Ureter (tissue), 1 donor: ENCODE data around the gene IL22RA2. TPM values are rescaled to one million over a fixed set of nuclear protein-coding genes. Genes with fewer than 3 reads are reported as not detected.
"Not testable (repeated sequence)": the region's sequence is repeated elsewhere in the genome, so short reads cannot be mapped to it uniquely, and the experiment has no call there.

Source experiments
- DNase-seq: peaks from one replicate; pipeline ENCODE4 v3.0.0-alpha.2; 2020; ENCODE audit warnings: low spot score
- total RNA-seq: library from RNA; stranded (reverse); gene quantifications from one replicate; pipeline ENCODE4 v1.2.4, GENCODE V29; 2023
- donor health status: DM: yes; HTN: yes; CAD: no.

IL22RA2 gene, protein sequence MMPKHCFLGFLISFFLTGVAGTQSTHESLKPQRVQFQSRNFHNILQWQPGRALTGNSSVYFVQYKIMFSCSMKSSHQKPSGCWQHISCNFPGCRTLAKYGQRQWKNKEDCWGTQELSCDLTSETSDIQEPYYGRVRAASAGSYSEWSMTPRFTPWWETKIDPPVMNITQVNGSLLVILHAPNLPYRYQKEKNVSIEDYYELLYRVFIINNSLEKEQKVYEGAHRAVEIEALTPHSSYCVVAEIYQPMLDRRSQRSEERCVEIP
- total RNA-seq, result not detected

DNA sequence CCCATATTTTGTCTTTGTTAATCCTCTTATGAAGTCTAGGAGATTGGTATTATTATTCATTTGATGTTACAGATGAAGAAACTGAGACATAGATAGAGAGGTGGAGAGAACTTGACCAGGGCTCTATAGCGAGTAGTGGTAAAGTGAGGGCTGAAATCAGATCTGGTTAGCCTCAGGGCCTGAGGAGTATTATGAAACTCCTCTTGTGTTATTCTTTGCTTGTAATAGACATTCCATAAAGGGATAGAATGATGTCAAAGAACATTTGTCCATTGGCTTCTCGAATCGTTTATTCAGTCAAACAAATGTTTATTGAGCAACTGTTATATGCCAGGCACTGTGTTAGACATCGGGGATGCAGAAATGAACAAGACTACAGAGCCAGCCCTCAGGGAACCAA lies at the start of gene IL22RA2:
IL22RA2 (minus strand) TSS at position 144 of the 400 bp plus-strand sequence. CDS start 11,895 bp downstream, outside the sequence.
- DNase-seq, result no peak

DNA sequence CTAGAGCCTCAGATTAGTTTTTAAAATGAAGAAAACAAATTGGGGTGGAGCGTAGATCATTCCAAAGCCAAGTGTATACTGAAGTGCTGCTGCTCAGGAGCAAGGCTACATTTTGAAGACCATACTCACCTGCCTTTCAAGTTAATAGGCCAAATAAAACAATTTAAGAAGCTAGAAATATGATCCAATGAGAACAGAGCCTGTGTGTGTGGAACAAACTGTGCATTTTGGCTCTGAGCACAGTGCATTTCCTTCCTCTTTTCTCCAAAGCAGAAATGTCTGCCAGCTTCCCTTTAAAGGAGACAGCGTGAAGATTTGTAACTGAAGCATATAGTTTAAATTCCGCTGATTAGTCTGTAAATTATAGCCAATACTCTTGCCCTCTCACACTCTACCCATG lies 48.9 kb upstream of the IL22RA2 start:
- no peak for DNase-seq

DNA sequence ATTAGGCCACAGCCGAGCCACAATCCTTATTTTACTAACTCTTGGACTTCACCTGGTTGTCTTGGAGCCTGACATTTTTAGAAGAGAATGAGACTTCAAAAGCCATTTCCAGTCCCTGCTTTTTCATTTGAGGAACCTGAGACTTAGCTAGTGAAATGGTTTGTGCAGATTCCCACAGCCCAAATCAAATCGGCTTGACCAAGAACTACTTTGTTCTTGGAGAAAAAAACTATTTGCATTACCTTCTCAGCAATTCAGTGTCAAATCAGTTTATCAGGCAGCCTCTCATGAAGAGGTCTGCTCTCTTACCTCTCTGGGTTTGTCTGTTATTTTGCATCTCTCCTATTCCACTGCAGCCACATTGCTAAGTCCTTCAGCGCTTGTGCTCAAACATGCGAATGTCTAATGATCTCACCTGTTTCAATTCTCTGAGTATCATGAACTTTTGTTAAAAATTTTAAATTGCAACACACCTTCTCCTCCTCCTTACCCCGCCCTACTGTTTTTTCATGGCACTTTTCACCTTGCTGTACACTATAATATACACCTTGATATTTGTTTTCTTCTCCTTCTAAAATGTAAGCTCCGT lies 46.3 kb upstream of the IL22RA2 start:
- DNase-seq, result no peak

DNA sequence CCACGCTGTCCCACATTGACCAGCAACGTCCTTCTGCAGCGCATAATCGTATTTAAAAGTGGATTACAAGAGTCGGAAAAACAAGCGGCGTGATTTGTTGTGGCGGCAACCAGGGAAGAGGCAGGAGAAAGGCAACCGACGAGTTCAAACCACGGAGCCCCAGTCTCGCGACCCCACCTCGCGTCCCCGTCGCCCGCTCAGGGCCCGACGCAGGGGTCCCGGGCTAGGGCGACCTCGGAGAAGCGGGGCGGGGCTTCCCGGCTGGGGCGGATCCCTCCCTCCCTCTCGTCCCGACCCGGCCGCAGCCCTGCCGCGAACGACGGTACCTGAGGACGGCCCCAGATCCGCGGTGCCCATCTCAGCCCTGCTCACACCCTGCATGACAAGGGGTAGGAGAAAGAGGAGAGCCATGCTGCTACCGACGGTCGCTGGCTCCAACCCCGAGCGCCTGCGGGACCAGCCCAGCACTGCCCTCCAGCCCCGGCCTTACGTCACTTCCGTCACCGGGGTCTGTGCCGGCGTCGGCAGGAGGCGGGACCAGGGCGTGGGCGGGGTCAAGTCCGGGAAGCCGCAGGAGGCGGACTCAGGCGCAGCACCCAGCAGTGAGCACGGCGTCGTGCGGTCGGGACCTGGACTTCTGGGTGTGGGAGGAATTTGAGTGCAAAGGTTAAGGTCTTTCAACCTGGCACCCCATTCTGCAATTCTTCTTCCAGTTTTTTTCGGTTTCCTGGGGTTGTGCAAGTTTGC lies 45.6 kb upstream of the IL22RA2 start, which contains the start of gene IFNGR1:
IFNGR1 (minus strand) TSS at position 469 of the 747 bp plus-strand sequence; CDS start at position 411, 58 bp downstream.
- peak; percentile 99 for DNase-seq

DNA sequence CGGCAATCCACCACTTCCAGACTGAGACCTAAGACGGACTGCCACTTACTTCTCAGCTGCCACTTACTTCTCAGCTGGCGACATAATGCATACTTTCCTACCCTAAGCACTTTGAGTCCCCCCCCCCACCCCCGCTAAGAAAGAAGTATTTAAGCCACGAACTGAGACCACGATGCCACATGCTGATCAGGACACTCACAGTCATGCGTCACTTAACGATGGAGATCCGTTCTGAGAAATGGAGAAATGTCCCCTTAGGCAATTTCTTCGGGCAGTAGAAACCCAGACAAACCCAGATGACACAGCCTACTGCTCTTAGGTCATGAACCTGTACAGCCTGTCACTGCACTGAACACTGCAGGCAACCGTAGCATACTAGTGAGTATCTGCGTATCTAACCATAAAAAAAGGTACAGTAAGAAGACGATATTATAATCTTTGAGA lies 45.1 kb upstream of the IL22RA2 start:
- no peak for DNase-seq

DNA sequence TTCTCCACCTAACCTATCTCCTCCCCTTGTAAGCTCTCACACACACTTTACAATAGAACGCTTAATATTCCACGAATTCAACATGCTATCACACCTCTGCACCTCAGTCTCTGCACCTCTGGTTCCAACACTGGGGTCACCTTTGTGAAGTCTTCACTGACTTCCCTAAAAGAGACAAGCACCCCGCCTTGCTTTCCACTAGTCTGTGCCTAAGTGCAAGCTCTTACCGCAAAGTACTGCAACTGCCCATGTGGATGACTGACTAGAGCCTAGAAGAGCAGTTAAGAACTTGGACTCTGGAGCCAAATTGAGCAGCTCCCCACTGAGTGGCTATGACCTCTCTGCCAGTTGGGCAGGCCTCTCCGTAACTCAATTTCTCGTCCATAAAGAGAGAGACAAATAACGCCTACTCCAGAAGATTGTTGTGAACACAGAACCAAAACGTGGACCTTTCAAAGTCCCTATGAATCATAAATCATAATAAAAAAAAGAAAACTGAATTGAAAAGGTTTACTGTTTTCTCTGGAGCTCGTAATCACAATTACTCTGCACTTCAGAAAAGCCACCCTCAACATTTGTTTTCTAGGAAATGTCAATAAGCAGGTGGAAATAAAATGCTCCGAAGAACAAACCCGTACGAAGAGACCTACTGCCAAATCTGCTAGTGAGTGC lies 44.5 kb upstream of the IL22RA2 start:
- no peak for DNase-seq

DNA sequence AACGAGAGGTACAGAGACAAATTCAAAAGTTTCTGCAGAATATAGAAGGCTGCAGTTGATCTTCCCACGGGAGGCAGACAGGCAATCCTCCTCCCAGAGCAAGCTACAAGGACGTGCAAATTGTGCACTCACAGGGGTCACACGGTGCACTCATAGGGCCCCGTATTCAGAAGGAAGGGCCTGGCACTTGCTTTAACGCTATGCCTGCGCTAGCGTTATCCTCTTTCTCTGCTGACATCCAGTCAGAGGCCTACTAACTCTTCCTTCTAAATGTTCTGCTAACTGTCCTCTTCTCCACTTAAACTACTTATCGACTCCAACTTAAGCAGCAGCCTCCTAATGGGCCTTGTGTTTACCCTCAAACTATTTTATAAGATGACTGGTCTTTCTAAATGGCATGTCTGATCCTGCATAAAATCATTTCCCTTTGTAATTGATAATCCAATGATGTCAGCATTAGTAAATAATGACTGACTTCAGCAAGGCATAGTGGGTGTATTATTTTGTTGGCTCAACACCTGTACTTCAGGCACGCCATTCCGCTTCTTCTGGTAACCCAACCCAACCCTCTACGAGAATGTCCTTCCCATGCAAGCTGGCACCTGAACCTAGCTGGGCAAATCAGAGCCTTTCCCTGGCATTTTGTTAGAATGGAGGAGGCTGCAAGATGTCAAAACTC lies 43.6 kb upstream of the IL22RA2 start:
- peak; percentile 65 for DNase-seq

DNA sequence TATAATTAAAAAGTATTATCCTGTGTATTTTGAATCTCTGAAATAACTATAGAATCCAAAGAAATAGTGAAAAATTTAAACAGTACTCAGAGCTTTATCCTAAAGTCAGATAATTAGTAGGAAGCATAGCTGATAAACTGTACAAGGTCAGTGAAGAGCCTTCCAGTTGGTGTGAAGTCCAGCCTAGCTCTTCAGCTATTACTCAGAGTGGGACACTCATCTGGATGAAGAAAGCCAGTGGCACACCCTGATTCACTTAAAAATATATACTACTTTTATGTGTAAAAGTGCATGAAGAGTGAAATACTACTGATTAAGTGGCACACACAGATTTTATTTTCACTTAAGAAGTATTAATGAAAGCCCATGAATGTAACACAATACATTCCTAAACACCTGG lies 42.7 kb upstream of the IL22RA2 start:
- no peak for DNase-seq

DNA sequence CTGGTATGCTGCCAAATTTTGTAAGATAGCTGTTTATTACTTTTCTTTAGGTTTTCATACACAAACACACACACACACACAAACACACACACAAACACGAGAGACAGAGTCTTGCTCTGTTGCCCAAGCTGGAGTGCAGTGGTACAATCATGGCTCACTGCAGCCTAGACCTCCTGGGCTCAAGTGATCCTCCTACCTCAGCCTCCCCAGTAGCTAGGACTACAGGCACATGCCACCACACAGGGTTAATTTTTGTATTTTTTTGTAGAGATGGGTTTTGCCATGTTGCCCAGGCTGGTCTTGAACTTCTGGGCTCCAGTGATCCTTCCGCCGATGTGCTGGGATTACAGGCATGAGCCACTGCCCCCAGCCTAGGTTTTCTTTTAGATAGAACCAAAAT lies 42.2 kb upstream of the IL22RA2 start:
- not testable (repeated sequence) for DNase-seq

DNA sequence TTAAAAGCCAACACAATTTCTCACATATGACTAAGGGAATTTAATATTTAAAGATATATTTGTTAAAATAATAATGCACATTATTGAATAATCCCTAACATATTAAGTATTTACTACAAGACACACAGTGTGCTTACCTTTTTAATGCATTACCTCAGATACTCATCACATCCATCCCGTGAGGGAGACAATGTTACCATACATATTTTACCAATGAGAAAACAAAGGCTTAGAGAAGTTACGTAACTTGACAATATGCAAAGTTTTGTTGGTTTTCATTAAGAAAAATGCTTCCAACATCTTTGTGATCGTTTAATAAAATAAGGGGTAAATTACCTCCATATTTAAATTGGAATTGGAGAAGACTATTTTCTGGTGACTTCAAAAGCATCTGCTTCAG lies 41.5 kb upstream of the IL22RA2 start:
- DNase-seq, result no peak

DNA sequence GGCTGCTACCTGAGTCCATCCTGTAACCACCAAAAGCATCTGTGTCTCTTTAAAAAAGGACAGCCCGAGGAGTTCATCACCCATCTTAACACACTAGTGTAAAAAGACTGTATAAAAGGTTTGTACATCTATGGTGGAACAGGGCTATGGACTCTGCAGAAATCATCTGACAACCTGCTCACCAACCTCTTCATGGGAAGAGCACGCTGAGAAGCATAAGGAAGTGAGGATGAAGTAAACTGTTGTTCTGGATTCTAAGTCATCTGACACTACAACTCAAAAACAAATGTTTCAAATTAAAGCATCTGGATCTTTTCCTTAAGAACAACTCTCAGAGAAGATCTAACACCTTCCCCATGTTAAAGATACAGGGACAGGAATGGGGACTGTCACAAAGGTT lies 40.4 kb upstream of the IL22RA2 start:
- no peak for DNase-seq

DNA sequence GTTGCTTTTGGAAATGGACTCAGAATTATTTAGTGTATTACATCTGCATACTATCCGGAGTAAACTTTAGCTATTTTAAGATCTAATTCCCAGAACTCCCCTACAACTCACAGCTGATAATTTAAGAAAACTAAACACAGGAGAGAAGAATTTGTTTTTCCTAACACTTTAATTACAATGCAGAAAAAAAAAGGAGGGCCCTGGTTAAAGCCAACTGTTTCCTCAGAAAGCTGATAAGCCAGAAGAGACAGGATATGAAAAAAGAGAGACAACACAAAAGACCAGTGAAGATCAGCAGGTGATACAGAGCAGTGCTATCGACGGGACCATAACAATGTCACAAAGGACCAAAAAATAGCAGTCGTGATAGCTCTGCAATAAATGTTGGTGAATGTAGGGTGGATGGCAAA lies 39.9 kb upstream of the IL22RA2 start:
- DNase-seq, result no peak

DNA sequence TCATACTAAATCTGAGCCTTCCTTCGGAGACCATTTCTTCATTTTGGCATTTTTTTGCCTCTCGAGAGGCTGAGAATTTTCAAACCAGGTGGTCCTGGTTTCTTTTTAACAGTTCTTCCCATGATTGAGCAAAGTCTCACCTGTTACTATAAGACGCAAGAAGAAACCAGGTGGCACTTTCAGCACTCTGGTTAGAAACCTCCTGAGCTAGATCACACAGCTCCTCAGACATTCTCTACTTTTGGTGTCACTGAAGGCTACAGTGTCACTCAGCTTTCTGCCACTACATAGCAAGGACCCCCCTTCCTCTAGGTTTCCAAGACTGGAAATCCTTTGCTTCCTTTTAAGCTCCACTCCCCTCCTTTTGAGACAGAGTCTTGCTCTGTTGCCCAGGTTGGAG lies 38.5 kb upstream of the IL22RA2 start:
- no peak for DNase-seq

DNA sequence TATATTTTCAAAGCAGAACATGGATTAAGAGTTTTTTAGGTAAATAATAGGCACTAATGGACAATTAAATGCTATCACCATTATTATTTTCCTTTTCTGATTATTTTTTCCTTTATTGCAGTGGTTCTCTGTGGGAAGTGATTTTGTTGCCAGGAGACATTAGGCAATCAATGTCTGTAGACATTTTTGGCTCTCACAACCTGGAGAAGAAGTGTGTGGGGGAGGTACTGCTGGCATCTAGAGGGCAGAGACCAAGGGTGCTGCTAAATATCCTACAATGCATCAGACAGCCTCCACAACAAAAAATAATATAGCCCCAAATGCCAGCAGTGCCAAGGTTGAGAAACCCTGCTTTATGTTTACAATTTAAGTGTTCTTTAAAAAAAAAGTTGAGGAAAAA lies 37.5 kb upstream of the IL22RA2 start:
- DNase-seq, result no peak

DNA sequence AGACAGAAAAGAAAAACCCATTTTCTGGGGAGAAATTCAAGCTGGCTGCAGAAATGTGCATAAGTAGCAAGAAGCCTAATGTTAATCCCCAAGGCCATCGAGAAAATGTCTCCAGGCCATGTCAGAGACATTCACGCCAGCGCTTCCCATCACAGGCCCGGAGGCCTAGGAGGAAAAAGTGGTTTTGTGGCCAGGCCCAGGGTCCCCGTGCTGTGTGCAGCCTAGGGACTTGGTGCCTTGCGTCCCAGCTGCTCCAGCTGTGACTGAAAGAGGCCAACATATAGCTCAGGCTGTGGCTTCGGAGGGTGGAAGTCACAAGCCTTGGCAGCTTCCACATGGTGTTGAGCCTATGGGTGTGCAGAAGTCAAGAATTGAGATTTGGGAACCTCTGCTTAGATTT lies 34.8 kb upstream of the IL22RA2 start:
- DNase-seq, result no peak

DNA sequence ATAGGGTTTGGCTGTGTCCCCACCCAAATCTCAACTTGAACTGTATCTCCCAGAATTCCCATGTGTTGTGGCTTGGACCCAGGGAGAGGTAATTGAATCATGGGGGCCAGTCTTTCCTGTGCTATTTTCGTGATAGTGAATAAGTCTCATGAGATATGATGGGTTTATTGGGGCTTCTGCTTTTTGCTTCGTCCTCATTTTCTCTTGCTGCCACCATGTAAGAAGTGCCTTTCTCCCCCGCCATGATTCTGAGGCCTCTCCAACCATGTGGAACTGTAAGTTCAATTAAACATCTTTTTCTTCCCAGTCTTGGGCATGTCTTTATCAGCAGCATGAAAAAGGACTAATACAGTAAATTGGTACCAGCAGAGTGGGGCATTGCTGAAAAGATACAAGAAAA lies 34.0 kb upstream of the IL22RA2 start:
- not testable (repeated sequence) for DNase-seq

DNA sequence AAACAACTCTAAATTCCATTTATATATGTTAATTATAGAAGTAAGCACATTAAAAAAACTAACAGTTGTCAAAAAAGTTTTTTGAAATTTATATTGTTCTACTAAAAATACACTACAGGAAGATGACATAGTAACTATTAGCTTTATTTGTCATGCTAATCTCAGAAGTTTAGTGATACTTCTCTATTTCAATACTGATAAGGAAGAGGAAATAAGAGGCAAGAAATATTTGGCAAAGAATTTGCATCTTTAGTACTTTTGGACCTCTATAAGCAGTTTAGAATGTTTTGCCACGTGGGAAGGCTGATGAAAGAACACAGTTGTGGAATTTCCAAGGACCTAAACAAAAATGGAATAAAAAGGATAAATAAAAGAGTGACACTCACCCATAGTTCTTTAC lies 33.1 kb upstream of the IL22RA2 start:
- no peak for DNase-seq

DNA sequence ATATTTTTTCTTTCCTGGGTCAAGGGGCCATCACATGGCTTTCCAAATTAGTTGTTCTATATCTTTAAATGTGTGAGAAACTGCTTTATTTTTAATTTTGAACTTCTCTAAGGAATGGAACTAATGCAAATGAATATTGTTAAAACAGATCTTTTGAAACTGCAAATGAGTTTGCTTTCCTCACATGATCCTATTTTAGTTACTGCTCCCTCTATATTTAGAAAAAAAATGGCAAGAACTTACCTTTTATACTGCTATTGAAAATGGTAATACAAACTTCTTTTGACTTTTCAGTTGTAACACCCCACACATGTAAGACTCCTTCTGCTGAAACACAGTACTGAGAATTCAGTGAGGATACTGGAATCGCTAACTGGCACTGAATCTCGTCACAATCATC lies 29.8 kb upstream of the IL22RA2 start:
- DNase-seq, result no peak

DNA sequence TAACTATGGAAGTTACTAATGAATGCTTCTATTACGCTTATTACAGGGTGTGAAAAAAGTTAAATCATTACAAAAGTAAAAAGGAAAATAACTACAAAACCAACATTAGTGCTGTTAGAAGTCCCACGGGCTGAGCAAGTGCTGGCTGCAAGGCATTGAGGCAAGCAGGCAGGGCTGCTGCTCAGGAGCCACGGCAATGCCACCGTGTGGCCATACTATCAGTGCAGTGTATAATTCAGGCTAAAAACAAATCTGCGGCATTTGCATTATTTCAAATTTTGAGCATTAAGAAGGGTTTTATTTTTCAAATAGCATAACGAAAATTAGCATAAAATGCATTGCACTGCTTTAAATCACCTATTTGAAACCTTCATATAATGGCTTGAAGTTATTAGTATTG lies 28.6 kb upstream of the IL22RA2 start:
- DNase-seq, result no peak

DNA sequence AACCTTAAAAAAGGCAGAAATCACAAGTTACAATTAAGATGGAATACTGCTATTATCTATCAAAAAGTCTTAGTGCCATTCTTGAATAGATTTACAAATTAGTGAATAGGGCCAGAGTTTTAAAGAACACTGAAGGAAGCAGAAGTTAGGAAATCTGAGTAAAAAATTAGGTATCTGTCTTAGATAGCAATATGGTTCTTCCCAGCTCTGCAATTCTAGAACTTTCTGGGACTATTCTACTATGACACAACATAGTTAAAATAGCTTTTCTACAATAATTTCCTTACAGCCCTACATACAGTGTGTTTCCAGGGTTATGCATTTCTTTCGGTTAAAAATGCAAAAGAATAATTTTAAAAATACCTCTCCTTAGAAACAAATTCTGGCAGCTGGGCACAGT lies 27.6 kb upstream of the IL22RA2 start:
- DNase-seq, result no peak

DNA sequence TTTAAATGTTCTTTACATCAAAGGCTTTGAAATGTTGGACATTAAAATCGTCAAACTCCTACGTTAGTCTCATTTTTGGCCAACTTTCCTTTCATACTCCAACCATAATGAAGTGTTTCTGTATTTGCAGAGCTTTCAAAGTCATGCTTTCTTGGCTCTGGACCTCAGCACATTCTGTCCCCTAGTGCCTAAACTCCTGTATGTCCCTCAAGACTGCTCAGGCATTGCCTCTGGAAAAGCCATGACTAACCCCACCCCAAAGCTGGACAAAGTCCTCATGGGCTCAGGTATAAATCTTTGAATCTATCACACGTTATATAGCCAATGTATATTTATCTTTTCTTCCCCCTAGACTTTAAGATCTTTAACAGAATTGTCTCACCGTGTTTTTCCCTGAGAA lies 26.8 kb upstream of the IL22RA2 start:
- no peak for DNase-seq
